K562 (cell line): ENCODE results near the gene TRDMT1. TPM values are rescaled to one million over a fixed set of nuclear protein-coding genes. Genes with fewer than 3 reads are reported as not detected.

ENCODE experiments used
- BDP1 ChIP-seq: IDR thresholded peaks from 3 replicates; pipeline ENCODE4 v1.6.1; 2011; ENCODE audit not compliant: insufficient read length, insufficient read depth
- BRCA1 ChIP-seq, 2 experiments: fragments of 450-650 bp in 1 of 2; sonication (generic) in 1 of 2; formaldehyde crosslinking in 1 of 2; IDR thresholded peaks; 2 replicates each; pipeline versions ENCODE4 v1.5.0 to v1.6.1; 2017 to 2020; ENCODE audit warnings: mild to moderate bottlenecking in 1 of 2, missing genetic modification reagents in 1 of 2
- ELF4 ChIP-seq: fragments of 450-650 bp; formaldehyde crosslinking; IDR thresholded peaks from 2 replicates; pipeline ENCODE4 v1.4.0; 2022; ENCODE audit warnings: missing genetic modification characterization
- MYBL2 ChIP-seq, 2 experiments: fragments of 450-650 bp in 1 of 2; sonication (generic) in 1 of 2; formaldehyde crosslinking in 1 of 2; IDR thresholded peaks; 2 replicates each; pipeline versions ENCODE4 v1.6.1 to v1.8.1; 2017 to 2022; ENCODE audit warnings: borderline replicate concordance in 1 of 2, inconsistent platforms in 1 of 2, low read depth in 1 of 2, mild to moderate bottlenecking in 1 of 2, missing genetic modification reagents in 1 of 2, moderate library complexity in 1 of 2
- PML ChIP-seq: IDR thresholded peaks from 2 replicates; pipeline ENCODE4 v1.6.1; 2012; ENCODE audit warnings: low read length, inconsistent platforms
- RFX5 ChIP-seq: IDR thresholded peaks from 2 replicates; pipeline ENCODE4 v1.6.1; 2011; ENCODE audit warnings: low read depth, mild to moderate bottlenecking, improper control_type of control experiment, low read length
- SIX5 ChIP-seq, 2 experiments: IDR thresholded peaks; 2 replicates each; pipeline ENCODE4 v1.6.1; 2011; ENCODE audit warnings: low read length in 2 of 2, borderline replicate concordance in 1 of 2, low read depth in 1 of 2, mild to moderate bottlenecking in 1 of 2, moderate library complexity in 1 of 2; ENCODE audit not compliant: insufficient read depth in 1 of 2
- ZNF175 ChIP-seq: fragments of 200-800 bp; sonication (Bioruptor generic); IDR thresholded peaks from 2 replicates; pipeline ENCODE4 v1.6.1; 2016; ENCODE audit warnings: low read depth, mild to moderate bottlenecking, missing genetic modification characterization, missing compliant biosample characterization
- ZNF584 ChIP-seq: fragments of 200-800 bp; sonication (Bioruptor generic); IDR thresholded peaks from 2 replicates; pipeline ENCODE4 v1.6.1; 2016; ENCODE audit warnings: low read depth, mild to moderate bottlenecking, missing genetic modification characterization, missing compliant biosample characterization
- polyA plus RNA-seq, 8 experiments: library from polyadenylated mRNA; depleted of rRNA in 4 of 8; stranded (reverse) in 5 of 8; unstranded in 3 of 8; fragments of >200 nt; fragmentation: Nextera tagmentation in 2 of 8; fragmentation: Illumina TruSeq in 1 of 8; extraction: Ambion mirVana in 2 of 8; extraction: Trizol in 1 of 8; gene quantifications; 2 replicates each; pipeline versions ENCODE4 v1.2.1 to v1.2.3, GENCODE V29; 2011 to 2014; ENCODE audit warnings: inconsistent platforms in 1 of 8, missing spikeins in 1 of 8
- total RNA-seq, 7 experiments: library from RNA; depleted of rRNA in 6 of 7; stranded (reverse); fragments of >200 nt in 6 of 7; fragmentation: Illumina TruSeq in 2 of 7; extraction: Trizol in 2 of 7; gene quantifications; 2 replicates each; pipeline versions ENCODE4 v1.2.1 to v1.2.3, GENCODE V29; 2011 to 2021; ENCODE audit warnings: low replicate concordance in 1 of 7
- TF ChIP-seq, protein P1 (sequence below): fragments of 450-650 bp; IDR thresholded peaks from 2 replicates; pipeline ENCODE4 v1.6.1; 2016; ENCODE audit warnings: mild to moderate bottlenecking, moderate library complexity
- TF ChIP-seq, protein P2 (sequence below): sonication (generic); formaldehyde crosslinking; IDR thresholded peaks from 2 replicates; pipeline ENCODE4 v1.8.0; 2022; ENCODE audit warnings: mild to moderate bottlenecking, low read depth, missing genetic modification reagents

The TRDMT1 gene
- total and polyA plus RNA-seq, 9 of the 15 experiments (the other 6 are each of a cell fraction or from before 2014, with no cell fraction given) = 5.4 to 12.6 (median 9.3) TPM

DNA sequence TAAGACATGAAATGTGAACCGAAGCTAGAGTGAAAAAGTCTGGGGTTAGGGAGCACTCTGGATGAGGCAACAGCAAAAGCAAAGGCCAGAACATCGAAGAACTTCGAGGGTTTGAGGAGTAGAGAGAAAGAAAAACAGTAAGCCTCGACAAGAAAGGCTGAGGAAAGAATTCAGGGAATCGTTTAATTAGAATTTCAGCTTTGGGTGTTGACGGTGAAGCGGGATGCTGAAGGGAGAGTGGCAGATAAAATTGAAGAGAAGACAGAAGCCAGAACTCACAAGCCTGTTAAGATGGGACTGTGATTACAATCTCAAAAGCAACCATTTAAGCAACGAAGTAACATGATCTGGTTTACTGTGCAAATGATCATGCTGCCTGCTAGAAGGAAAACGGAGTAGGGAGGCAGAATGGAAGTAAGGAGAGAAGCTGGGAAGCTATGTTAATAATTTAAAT, 2.1 kb downstream of the TRDMT1 start (continued):
- TF ChIP-seq, protein P1, sequence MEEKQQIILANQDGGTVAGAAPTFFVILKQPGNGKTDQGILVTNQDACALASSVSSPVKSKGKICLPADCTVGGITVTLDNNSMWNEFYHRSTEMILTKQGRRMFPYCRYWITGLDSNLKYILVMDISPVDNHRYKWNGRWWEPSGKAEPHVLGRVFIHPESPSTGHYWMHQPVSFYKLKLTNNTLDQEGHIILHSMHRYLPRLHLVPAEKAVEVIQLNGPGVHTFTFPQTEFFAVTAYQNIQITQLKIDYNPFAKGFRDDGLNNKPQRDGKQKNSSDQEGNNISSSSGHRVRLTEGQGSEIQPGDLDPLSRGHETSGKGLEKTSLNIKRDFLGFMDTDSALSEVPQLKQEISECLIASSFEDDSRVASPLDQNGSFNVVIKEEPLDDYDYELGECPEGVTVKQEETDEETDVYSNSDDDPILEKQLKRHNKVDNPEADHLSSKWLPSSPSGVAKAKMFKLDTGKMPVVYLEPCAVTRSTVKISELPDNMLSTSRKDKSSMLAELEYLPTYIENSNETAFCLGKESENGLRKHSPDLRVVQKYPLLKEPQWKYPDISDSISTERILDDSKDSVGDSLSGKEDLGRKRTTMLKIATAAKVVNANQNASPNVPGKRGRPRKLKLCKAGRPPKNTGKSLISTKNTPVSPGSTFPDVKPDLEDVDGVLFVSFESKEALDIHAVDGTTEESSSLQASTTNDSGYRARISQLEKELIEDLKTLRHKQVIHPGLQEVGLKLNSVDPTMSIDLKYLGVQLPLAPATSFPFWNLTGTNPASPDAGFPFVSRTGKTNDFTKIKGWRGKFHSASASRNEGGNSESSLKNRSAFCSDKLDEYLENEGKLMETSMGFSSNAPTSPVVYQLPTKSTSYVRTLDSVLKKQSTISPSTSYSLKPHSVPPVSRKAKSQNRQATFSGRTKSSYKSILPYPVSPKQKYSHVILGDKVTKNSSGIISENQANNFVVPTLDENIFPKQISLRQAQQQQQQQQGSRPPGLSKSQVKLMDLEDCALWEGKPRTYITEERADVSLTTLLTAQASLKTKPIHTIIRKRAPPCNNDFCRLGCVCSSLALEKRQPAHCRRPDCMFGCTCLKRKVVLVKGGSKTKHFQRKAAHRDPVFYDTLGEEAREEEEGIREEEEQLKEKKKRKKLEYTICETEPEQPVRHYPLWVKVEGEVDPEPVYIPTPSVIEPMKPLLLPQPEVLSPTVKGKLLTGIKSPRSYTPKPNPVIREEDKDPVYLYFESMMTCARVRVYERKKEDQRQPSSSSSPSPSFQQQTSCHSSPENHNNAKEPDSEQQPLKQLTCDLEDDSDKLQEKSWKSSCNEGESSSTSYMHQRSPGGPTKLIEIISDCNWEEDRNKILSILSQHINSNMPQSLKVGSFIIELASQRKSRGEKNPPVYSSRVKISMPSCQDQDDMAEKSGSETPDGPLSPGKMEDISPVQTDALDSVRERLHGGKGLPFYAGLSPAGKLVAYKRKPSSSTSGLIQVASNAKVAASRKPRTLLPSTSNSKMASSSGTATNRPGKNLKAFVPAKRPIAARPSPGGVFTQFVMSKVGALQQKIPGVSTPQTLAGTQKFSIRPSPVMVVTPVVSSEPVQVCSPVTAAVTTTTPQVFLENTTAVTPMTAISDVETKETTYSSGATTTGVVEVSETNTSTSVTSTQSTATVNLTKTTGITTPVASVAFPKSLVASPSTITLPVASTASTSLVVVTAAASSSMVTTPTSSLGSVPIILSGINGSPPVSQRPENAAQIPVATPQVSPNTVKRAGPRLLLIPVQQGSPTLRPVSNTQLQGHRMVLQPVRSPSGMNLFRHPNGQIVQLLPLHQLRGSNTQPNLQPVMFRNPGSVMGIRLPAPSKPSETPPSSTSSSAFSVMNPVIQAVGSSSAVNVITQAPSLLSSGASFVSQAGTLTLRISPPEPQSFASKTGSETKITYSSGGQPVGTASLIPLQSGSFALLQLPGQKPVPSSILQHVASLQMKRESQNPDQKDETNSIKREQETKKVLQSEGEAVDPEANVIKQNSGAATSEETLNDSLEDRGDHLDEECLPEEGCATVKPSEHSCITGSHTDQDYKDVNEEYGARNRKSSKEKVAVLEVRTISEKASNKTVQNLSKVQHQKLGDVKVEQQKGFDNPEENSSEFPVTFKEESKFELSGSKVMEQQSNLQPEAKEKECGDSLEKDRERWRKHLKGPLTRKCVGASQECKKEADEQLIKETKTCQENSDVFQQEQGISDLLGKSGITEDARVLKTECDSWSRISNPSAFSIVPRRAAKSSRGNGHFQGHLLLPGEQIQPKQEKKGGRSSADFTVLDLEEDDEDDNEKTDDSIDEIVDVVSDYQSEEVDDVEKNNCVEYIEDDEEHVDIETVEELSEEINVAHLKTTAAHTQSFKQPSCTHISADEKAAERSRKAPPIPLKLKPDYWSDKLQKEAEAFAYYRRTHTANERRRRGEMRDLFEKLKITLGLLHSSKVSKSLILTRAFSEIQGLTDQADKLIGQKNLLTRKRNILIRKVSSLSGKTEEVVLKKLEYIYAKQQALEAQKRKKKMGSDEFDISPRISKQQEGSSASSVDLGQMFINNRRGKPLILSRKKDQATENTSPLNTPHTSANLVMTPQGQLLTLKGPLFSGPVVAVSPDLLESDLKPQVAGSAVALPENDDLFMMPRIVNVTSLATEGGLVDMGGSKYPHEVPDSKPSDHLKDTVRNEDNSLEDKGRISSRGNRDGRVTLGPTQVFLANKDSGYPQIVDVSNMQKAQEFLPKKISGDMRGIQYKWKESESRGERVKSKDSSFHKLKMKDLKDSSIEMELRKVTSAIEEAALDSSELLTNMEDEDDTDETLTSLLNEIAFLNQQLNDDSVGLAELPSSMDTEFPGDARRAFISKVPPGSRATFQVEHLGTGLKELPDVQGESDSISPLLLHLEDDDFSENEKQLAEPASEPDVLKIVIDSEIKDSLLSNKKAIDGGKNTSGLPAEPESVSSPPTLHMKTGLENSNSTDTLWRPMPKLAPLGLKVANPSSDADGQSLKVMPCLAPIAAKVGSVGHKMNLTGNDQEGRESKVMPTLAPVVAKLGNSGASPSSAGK = peak; percentile 75
- no peak for TF ChIP-seq ZNF175
- 0 out of 2 replicates have a peak, but pooled peaks have one; percentile 30 for TF ChIP-seq ZNF584 (CRISPR knock-in tag)
- TF ChIP-seq BDP1 = no peak
- no peak for TF ChIP-seq BRCA1 (IDR thresholded peaks at IDR 0.05)
- TF ChIP-seq BRCA1 (CRISPR knock-in tag; IDR thresholded peaks at IDR 0.05) = no peak
- TF ChIP-seq, protein P2, sequence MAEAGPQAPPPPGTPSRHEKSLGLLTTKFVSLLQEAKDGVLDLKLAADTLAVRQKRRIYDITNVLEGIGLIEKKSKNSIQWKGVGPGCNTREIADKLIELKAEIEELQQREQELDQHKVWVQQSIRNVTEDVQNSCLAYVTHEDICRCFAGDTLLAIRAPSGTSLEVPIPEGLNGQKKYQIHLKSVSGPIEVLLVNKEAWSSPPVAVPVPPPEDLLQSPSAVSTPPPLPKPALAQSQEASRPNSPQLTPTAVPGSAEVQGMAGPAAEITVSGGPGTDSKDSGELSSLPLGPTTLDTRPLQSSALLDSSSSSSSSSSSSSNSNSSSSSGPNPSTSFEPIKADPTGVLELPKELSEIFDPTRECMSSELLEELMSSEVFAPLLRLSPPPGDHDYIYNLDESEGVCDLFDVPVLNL (CRISPR knock-in tag) = no peak
- no peak for TF ChIP-seq SIX5 (IDR thresholded peaks at IDR 0.05; ENCODE audit: borderline replicate concordance in 1 of 2, insufficient read depth in 1 of 2, low read depth in 1 of 2, low read length in 2 of 2)
- no peak for TF ChIP-seq RFX5
- TF ChIP-seq MYBL2 (IDR thresholded peaks at IDR 0.05; ENCODE audit: low read depth) = no peak
- TF ChIP-seq MYBL2 (CRISPR knock-in tag; IDR thresholded peaks at IDR 0.05; ENCODE audit: borderline replicate concordance) = no peak
- no peak for TF ChIP-seq PML
- TF ChIP-seq ELF4 (CRISPR knock-in tag) = no peak
